Esophagus squamous epithelium (tissue), 5 donors: ENCODE data around the gene SLC25A27. TPM values are rescaled to one million over a fixed set of nuclear protein-coding genes. Genes with fewer than 3 reads are reported as not detected.
A peak's percentile ranks its signal among the peaks of the same experiment; 100 is the strongest.
"Not testable (repeated sequence)": the region's sequence is repeated elsewhere in the genome, so short reads cannot be mapped to it uniquely, and the experiment has no call there.

Experiments used
- DNase-seq: peaks from one replicate; lab custom pipeline; 2025; lab: John Stamatoyannopoulos, UW
- H3K27ac ChIP-seq, 4 donors: fragments of 200-600 bp; sonication (generic); one replicate each; pipeline ENCODE4 v1.5.1; 2016 to 2019; ENCODE audit warnings: mild to moderate bottlenecking in 1 of 4
- H3K27me3 ChIP-seq, 4 donors: fragments of 200-600 bp; sonication (generic); 1 replicate in 3 of 4; 2 replicates in 1 of 4; pipeline versions ENCODE4 v1.5.1 to v1.6.0; 2017 to 2021; ENCODE audit warnings: antibody characterized with exemption in 1 of 4
- H3K36me3 ChIP-seq, 3 donors: fragments of 200-600 bp; sonication (generic); one replicate each; pipeline ENCODE4 v1.5.1; 2016 to 2019
- H3K4me1 ChIP-seq, 3 donors: fragments of 200-600 bp; sonication (generic); one replicate each; pipeline ENCODE4 v1.5.1; 2017 to 2019
- H3K4me3 ChIP-seq, 4 donors: fragments of 200-600 bp; sonication (generic); 1 replicate in 3 of 4; 2 replicates in 1 of 4; pipeline ENCODE4 v1.5.1; 2016 to 2019; ENCODE audit warnings: mild to moderate bottlenecking in 2 of 4, moderate library complexity in 1 of 4
- H3K9me3 ChIP-seq, 3 donors: fragments of 200-600 bp; sonication (generic); one replicate each; pipeline ENCODE4 v1.5.1; 2016 to 2019
- POLR2A ChIP-seq, 4 donors: fragments of 450-650 bp; IDR thresholded peaks; one replicate each; pipeline ENCODE4 v1.6.1; 2017; ENCODE audit warnings: antibody characterized with exemption in 4 of 4, mild to moderate bottlenecking in 4 of 4, moderate library complexity in 3 of 4
- WGBS, 2 donors: methylation state at CpG; one replicate each; pipeline ENCODE4 v1.1.5; 2018; 5-methylcytosine and 5-hydroxymethylcytosine counted together
- intact Hi-C: fragments of 100-400 bp; cut with DNase I; formaldehyde crosslinking; loops from one replicate; pipeline ENCODE4 v1.15.0; 2022
- total RNA-seq, 4 donors: library from RNA; depleted of rRNA; stranded (reverse); fragments of >200 nt; gene quantifications; one replicate each; pipeline ENCODE4 v1.1.0, GENCODE V29; 2016
- TF ChIP-seq, protein P1 (sequence below), 6 experiments: fragments of 450-650 bp in 4 of 6; fragments of 200-600 bp in 2 of 6; sonication (generic) in 2 of 6; IDR thresholded peaks; one replicate each; pipeline ENCODE4 v1.5.1; 2016 to 2019; ENCODE audit warnings: antibody characterized with exemption in 6 of 6, mild to moderate bottlenecking in 4 of 6, moderate library complexity in 4 of 6
- donor health status: DM: yes; HTN: yes; CAD: no.

SLC25A27 gene
- total RNA-seq, 4 donors from 2014 or later, result 6.5 to 29.8 (median 8.1) TPM

GRCh38 chr6:46638650-46639049, 14.1 kb upstream of the SLC25A27 start:
- H3K4me1 ChIP-seq, result peaks cover 0 to 5% (median 4%) of the 10 kb centered on the region in 3 donors
- TF ChIP-seq, protein P1, sequence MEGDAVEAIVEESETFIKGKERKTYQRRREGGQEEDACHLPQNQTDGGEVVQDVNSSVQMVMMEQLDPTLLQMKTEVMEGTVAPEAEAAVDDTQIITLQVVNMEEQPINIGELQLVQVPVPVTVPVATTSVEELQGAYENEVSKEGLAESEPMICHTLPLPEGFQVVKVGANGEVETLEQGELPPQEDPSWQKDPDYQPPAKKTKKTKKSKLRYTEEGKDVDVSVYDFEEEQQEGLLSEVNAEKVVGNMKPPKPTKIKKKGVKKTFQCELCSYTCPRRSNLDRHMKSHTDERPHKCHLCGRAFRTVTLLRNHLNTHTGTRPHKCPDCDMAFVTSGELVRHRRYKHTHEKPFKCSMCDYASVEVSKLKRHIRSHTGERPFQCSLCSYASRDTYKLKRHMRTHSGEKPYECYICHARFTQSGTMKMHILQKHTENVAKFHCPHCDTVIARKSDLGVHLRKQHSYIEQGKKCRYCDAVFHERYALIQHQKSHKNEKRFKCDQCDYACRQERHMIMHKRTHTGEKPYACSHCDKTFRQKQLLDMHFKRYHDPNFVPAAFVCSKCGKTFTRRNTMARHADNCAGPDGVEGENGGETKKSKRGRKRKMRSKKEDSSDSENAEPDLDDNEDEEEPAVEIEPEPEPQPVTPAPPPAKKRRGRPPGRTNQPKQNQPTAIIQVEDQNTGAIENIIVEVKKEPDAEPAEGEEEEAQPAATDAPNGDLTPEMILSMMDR (IDR thresholded peaks at IDR 0.05), result no peak
- TF ChIP-seq POLR2A (IDR thresholded peaks at IDR 0.05), result no peak
- no peak overlapping the region for H3K4me3 ChIP-seq
- 33 to 53% methylated on average over 2 of the region's 2 CpGs for WGBS, 2 donors
- H3K36me3 ChIP-seq, result no peaks in the 10 kb centered on the region
- peak overlapping the region in 1 of 4 donors; percentile 10 for H3K27ac ChIP-seq
- DNase-seq, result no peak
- H3K27me3 ChIP-seq, result no peaks in the 10 kb centered on the region
- no peaks in the 10 kb centered on the region for H3K9me3 ChIP-seq
- intact Hi-C loops, result no loop called here

DNA sequence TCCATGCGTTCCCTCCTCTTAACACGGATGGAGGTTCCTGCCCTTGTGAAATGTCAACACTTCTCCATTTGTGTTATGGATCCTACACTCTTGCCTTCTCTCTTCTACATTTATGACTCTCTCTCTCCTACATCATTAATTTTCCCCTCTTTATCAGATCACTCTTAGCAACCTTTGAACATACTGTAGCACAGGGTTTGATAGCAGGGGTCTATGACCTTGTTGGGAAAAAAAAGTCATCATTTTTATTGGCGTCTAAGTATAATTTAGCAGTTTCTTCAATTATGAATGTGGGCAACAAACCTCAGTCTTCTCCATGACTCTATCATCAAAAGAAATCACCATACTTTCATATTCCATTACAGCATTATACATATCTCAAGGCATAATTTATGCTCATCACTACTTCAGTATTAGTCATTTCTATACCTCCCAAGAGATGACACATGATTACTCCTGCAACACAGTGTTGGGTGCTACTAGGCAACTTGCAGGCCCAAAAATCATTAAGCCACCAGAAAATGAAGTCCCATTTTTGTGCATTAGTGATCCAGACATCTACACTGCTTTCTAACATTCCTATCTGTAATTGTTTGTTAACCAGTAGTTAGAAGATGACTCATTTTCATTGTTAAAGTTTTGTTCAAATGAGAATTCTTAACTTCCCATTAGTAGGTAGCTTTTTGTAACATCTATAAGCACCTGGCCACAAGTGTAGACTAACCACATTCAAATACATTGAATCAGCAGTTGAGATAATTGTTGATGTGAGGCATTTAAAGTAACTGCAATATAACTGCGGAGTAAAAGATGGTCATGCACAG, 9.6 kb upstream of the SLC25A27 start:
- TF ChIP-seq POLR2A (IDR thresholded peaks at IDR 0.05), result no peak
- TF ChIP-seq, protein P1 (IDR thresholded peaks at IDR 0.05), result no peak
- no peaks in the 10 kb centered on the region for H3K36me3 ChIP-seq
- H3K4me1 ChIP-seq, result peaks cover 0 to 5% (median 0%) of the 10 kb centered on the region in 3 donors
- H3K27me3 ChIP-seq, result no peaks in the 10 kb centered on the region
- no peak overlapping the region for H3K27ac ChIP-seq
- H3K4me3 ChIP-seq, result no peak overlapping the region
- 72 to 79% methylated on average over 4 of the region's 4 CpGs for WGBS, 2 donors
- intact Hi-C loops, result no loop called here
- H3K9me3 ChIP-seq, result no peaks in the 10 kb centered on the region
- no peak for DNase-seq

GRCh38 chr6:46645265-46645664, 7.5 kb upstream of the SLC25A27 start:
- Histone ChIP-seq H3K36me3 (no peaks in the 10 kb centered on the region), H3K9me3 (no peaks in the 10 kb centered on the region), H3K27me3 (no peaks in the 10 kb centered on the region), H3K4me1 (peaks cover 0 to 9% (median 0%) of the 10 kb centered on the region in 3 donors), H3K4me3 (no peak overlapping the region), H3K27ac (no peak overlapping the region)
- TF ChIP-seq, protein P1 (IDR thresholded peaks at IDR 0.05), result no peak
- TF ChIP-seq POLR2A (IDR thresholded peaks at IDR 0.05), result no peak
- intact Hi-C loops, result no loop called here
- 80 to 90% methylated on average over 1 of the region's 1 CpG for WGBS, 2 donors
- DNase-seq, result no peak

- DNase-seq, intact Hi-C loops: not testable (repeated sequence)
- WGBS, 2 donors, result 94% methylated on average over 3 of the region's 4 CpGs; no CpG with 5 or more reads in 1 of the 2 donors
These were observed 4.7 kb upstream of the SLC25A27 start for GRCh38 chr6:46648108-46648507.

DNA sequence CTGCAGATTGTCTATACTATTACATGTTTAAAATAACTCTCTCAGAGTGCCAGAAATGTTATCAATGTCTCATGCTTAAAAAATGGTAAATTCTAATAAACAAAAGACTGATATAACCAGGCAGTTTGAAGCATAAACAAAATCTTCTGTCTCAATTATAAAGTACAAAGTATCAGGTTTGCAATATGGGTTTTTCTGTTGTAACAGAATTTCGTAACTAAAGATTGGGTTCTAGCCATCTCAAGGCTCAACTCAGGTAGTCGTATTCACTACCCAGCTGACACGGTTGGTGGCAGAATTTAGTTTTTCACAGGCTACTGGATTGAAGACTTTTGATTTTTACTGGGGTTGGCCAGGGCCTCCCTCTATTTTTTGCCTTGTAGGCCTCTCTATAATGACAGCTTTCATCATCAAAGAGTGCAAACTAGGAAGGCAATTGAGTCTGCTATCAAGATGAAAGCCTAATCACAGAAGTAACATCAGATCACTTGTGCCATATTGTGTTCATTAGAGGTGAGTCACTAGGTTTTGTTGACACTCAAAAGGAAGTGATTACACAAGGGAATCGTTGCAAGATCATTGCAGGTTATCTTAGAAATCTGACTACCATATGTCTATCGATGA, 3.8 kb upstream of the SLC25A27 start:
- intact Hi-C loops, result no loop called here
- Histone ChIP-seq H3K36me3 (no peaks in the 10 kb centered on the region), H3K27me3 (no peaks in the 10 kb centered on the region), H3K4me1 (peaks cover 0 to 37% (median 5%) of the 10 kb centered on the region in 3 donors), H3K4me3 (no peak overlapping the region), H3K27ac (no peak overlapping the region), H3K9me3 (no peaks in the 10 kb centered on the region)
- no peak for DNase-seq
- TF ChIP-seq POLR2A (IDR thresholded peaks at IDR 0.05), result no peak
- TF ChIP-seq, protein P1 (IDR thresholded peaks at IDR 0.05), result no peak
- WGBS, 2 donors, result 61 to 65% methylated on average over 5 of the region's 5 CpGs

More at GRCh38 chr6:46648108-46648507, 4.7 kb upstream of the SLC25A27 start:
- H3K9me3 ChIP-seq, H3K27me3 ChIP-seq, H3K4me3 ChIP-seq, H3K27ac ChIP-seq, H3K36me3 ChIP-seq: not testable (repeated sequence)
- H3K4me1 ChIP-seq, result peaks cover 0 to 28% (median 0%) of the 10 kb centered on the region in 3 donors
